GM23338 (cell line): ENCODE measurements around the gene ACOXL. TPM values are rescaled to one million over a fixed set of nuclear protein-coding genes. Genes with fewer than 3 reads are reported as not detected.

Experiments
- ATAC-seq: fragments of 200-7000 bp; cut with Tn5 transposase; 3 replicates; pipeline ENCODE4 v1.9.1; 2020
- DNase-seq: peaks from one replicate; pipeline ENCODE4 v3.0.0-alpha.2; 2015; ENCODE audit warnings: low spot score
- H2AFZ ChIP-seq: fragments of 200-600 bp; sonication (generic); 2 replicates; pipeline ENCODE4 v1.8.0; 2016; ENCODE audit warnings: antibody characterized with exemption, mild to moderate bottlenecking, moderate library complexity
- H3F3A ChIP-seq: fragments of 200-600 bp; sonication (generic); replicated peaks from 2 replicates; pipeline ENCODE4 v1.8.0; 2017; ENCODE audit warnings: antibody characterized with exemption, mixed run types, low read depth
- H3K27ac ChIP-seq: fragments of 200-600 bp; sonication (generic); 2 replicates; pipeline ENCODE4 v1.6.1; 2016; ENCODE audit warnings: low read depth
- H3K27me3 ChIP-seq: fragments of 200-600 bp; sonication (generic); 2 replicates; pipeline ENCODE4 v1.8.0; 2016; ENCODE audit warnings: mild to moderate bottlenecking, mixed run types, moderate library complexity; ENCODE audit not compliant: insufficient read depth
- H3K36me3 ChIP-seq: fragments of 200-600 bp; sonication (generic); 2 replicates; pipeline ENCODE4 v1.8.0; 2016; ENCODE audit warnings: mild to moderate bottlenecking; ENCODE audit not compliant: insufficient read depth
- H3K4me1 ChIP-seq: fragments of 200-600 bp; sonication (generic); 2 replicates; pipeline ENCODE4 v1.8.0; 2016; ENCODE audit warnings: mild to moderate bottlenecking, moderate library complexity; ENCODE audit not compliant: insufficient read depth
- H3K4me2 ChIP-seq: fragments of 200-600 bp; sonication (generic); 2 replicates; pipeline ENCODE4 v1.7.1; 2017; ENCODE audit warnings: mixed run types
- H3K4me3 ChIP-seq: fragments of 200-600 bp; sonication (generic); 2 replicates; pipeline ENCODE4 v1.6.1; 2016; ENCODE audit warnings: mixed run types
- H3K79me2 ChIP-seq: fragments of 200-600 bp; sonication (generic); replicated peaks from 2 replicates; pipeline ENCODE4 v1.8.0; 2017; ENCODE audit warnings: mild to moderate bottlenecking; ENCODE audit not compliant: insufficient read depth
- H3K9me2 ChIP-seq: fragments of 200-600 bp; sonication (generic); 2 replicates; pipeline ENCODE4 v1.8.0; 2017; ENCODE audit not compliant: insufficient read depth
- H4K20me1 ChIP-seq: fragments of 200-600 bp; sonication (generic); replicated peaks from 2 replicates; pipeline ENCODE4 v1.8.0; 2017; ENCODE audit warnings: mild to moderate bottlenecking; ENCODE audit not compliant: insufficient read depth
- H3K27ac Mint-ChIP-seq: 2 replicates; pipeline ENCODE4 v1.8.0; 2020; ENCODE audit warnings: inconsistent platforms, mild to moderate bottlenecking, moderate library complexity, mixed read lengths
- H3K27me3 Mint-ChIP-seq: 3 replicates; pipeline ENCODE4 v1.8.0; 2022; ENCODE audit warnings: low read depth, mild to moderate bottlenecking, moderate library complexity, mixed read lengths, inconsistent platforms; ENCODE audit not compliant: insufficient read depth, poor library complexity
- H3K36me3 Mint-ChIP-seq: 3 replicates; pipeline ENCODE4 v1.8.0; 2021; ENCODE audit warnings: low read depth, mild to moderate bottlenecking, inconsistent platforms, moderate library complexity, mixed read lengths
- H3K4me1 Mint-ChIP-seq: 3 replicates; pipeline ENCODE4 v1.8.0; 2020; ENCODE audit warnings: mild to moderate bottlenecking, inconsistent platforms, mixed read lengths
- H3K4me3 Mint-ChIP-seq: 3 replicates; pipeline ENCODE4 v1.8.0; 2021; ENCODE audit warnings: moderate library complexity, mild to moderate bottlenecking, inconsistent platforms, mixed read lengths
- H3K9me3 Mint-ChIP-seq: 3 replicates; pipeline ENCODE4 v1.8.0; 2020; ENCODE audit warnings: moderate library complexity, mild to moderate bottlenecking, inconsistent platforms, mixed read lengths
- CREB1 ChIP-seq: fragments of 250-450 bp; sonication (Bioruptor Pico); IDR thresholded peaks from 2 replicates; pipeline ENCODE4 v1.5.0; 2020; ENCODE audit warnings: low read depth, mild to moderate bottlenecking, moderate library complexity
- CTCF ChIP-seq, 2 experiments: fragments of 200-600 bp in 1 of 2; sonication (generic) in 1 of 2; conservative IDR thresholded peaks; 2 replicates each; pipeline versions ENCODE4 v1.5.1 to v1.6.1; 2016 to 2017; ENCODE audit warnings: antibody characterized with exemption in 2 of 2, low read depth in 2 of 2, mild to moderate bottlenecking in 2 of 2, moderate library complexity in 1 of 2
- EZH2 ChIP-seq: fragments of 200-600 bp; sonication (generic); IDR thresholded peaks from one replicate; pipeline ENCODE4 v1.8.0; 2017; ENCODE audit warnings: antibody characterized with exemption, mild to moderate bottlenecking, low read depth; ENCODE audit not compliant: unreplicated experiment
- JUNB ChIP-seq: IDR thresholded peaks from one replicate; pipeline ENCODE4 v1.6.1; 2016; ENCODE audit warnings: antibody characterized with exemption; ENCODE audit not compliant: unreplicated experiment
- NANOG ChIP-seq: IDR thresholded peaks from 2 replicates; pipeline ENCODE4 v1.6.1; 2016; ENCODE audit warnings: antibody characterized with exemption, borderline replicate concordance
- POLR2AphosphoS5 ChIP-seq: IDR thresholded peaks from 2 replicates; pipeline ENCODE4 v1.6.1; 2016; ENCODE audit warnings: antibody characterized with exemption, low read depth
- STAT1 ChIP-seq: IDR thresholded peaks from one replicate; pipeline ENCODE4 v1.6.1; 2016; ENCODE audit warnings: antibody characterized with exemption; ENCODE audit not compliant: unreplicated experiment
- ZNF114 ChIP-seq: fragments of 250-450 bp; sonication (Bioruptor Pico); IDR thresholded peaks from 2 replicates; pipeline ENCODE4 v1.5.0; 2020; ENCODE audit warnings: mild to moderate bottlenecking, moderate library complexity
- ZNF331 ChIP-seq: fragments of 250-450 bp; sonication (Bioruptor Pico); IDR thresholded peaks from 2 replicates; pipeline ENCODE4 v1.5.0; 2020; ENCODE audit warnings: low read depth, mild to moderate bottlenecking, moderate library complexity
- ZNF462 ChIP-seq: fragments of 250-450 bp; sonication (Bioruptor Pico); IDR thresholded peaks from 2 replicates; pipeline ENCODE4 v1.5.0; 2020; ENCODE audit warnings: mild to moderate bottlenecking, moderate library complexity
- polyA plus RNA-seq: library from polyadenylated mRNA; unstranded; fragments of >200 nt; fragmentation: Nextera tagmentation; extraction: Ambion mirVana; gene quantifications from 2 replicates; pipeline ENCODE4 v1.2.1, GENCODE V29; 2016
- total RNA-seq: library from RNA; depleted of rRNA; stranded (reverse); fragments of >200 nt; shearing (Covaris generic); gene quantifications from 2 replicates; pipeline ENCODE4 v1.2.3, GENCODE V29; 2014

ACOXL gene
- total and polyA plus RNA-seq, 2 experiments from 2014 or later = 9.0 to 14.7 TPM

GRCh38 chr2:111135910-111136297, 403.5 kb downstream of the ACOXL start:
- Mint-ChIP-seq H3K9me3 (no peaks in the 10 kb centered on the region), H3K27ac (no peak overlapping the region), H3K36me3 (peaks cover 37% of the 10 kb centered on the region)

GRCh38 chr2:111138839-111139238, 406.5 kb downstream of the ACOXL start:
- Histone ChIP-seq H3F3A (no peaks in the 10 kb centered on the region), H3K4me2 (no peak overlapping the region), H3K4me3 (no peak overlapping the region), H3K79me2 (peaks cover 87% of the 10 kb centered on the region), H3K36me3 (peaks cover 5% of the 10 kb centered on the region; the same call in 1 of the 2 replicates), H2AFZ (no peak overlapping the region), H3K27ac (no peak overlapping the region), H3K9me2 (no peaks in the 10 kb centered on the region), H3K4me1 (no peaks in the 10 kb centered on the region), H4K20me1 (peaks cover 30% of the 10 kb centered on the region), H3K27me3 (no peaks in the 10 kb centered on the region)
- Mint-ChIP-seq H3K27ac (peak overlapping the region; percentile 55; the same call in 1 of the 2 replicates), H3K36me3 (peaks cover 52% of the 10 kb centered on the region), H3K4me3 (no peak overlapping the region), H3K4me1 (peaks cover 18% of the 10 kb centered on the region; the same call in 2 of the 3 replicates), H3K27me3 (peaks cover 4% of the 10 kb centered on the region), H3K9me3 (no peaks in the 10 kb centered on the region)
- ATAC-seq (no peak), DNase-seq (no peak)
- TF ChIP-seq ZNF462 (CRISPR knock-in tag) (no peak), STAT1 (no peak), NANOG (no peak), ZNF331 (CRISPR knock-in tag) (no peak), CREB1 (CRISPR knock-in tag) (no peak), ZNF114 (CRISPR knock-in tag) (no peak), POLR2AphosphoS5 (no peak), EZH2 (no peak), JUNB (no peak)

More at GRCh38 chr2:111135910-111136297, 403.5 kb downstream of the ACOXL start:
- Histone ChIP-seq H3K4me2 (no peak overlapping the region), H3K27ac (no peak overlapping the region), H3K9me2 (no peaks in the 10 kb centered on the region), H3K79me2 (peaks cover 95% of the 10 kb centered on the region), H3K36me3 (peaks cover 4% of the 10 kb centered on the region; the same call in 1 of the 2 replicates), H3K4me3 (no peak overlapping the region), H3K27me3 (no peaks in the 10 kb centered on the region), H4K20me1 (peaks cover 39% of the 10 kb centered on the region; the same call in 1 of the 2 replicates), H3F3A (no peaks in the 10 kb centered on the region), H2AFZ (no peak overlapping the region), H3K4me1 (no peaks in the 10 kb centered on the region)
- TF ChIP-seq JUNB (no peak), CTCF (conservative IDR thresholded peaks at IDR 0.05; ENCODE audit: low read depth in 2 of 2) (peak; percentile 25 to 54; a peak in 3 of 4 replicates)
- Mint-ChIP-seq H3K27me3 (peaks cover 4% of the 10 kb centered on the region), H3K4me1 (peaks cover 26% of the 10 kb centered on the region; the same call in 2 of the 3 replicates), H3K4me3 (no peak overlapping the region)
- DNase-seq (peak; percentile 53), ATAC-seq (peak; percentile 92)
